ENCODE measurements around the gene SPATA12.

The SPATA12 gene

DNA sequence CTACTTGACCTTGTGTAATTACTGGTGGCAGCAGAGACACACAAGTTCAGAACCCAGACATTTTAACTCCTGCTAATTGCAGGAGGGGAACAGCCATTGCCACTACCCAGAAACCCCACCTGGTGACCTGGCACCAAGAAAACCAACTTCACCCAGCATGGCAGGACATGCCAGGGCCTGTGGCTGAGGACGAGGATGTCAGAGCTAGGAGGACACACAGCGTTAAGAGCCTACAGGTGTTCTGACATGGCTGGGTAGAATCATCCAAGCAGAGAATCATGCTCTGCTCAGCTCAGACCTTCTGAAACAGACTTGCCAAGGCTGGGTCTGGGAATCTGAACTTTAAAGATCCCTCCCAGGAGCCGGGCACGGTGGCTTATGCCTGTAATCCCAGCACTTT is 11.7 kb upstream of the SPATA12 start:
- in situ Hi-C loops (cut with HindIII; ENCODE audit: low sequenced_read_pairs) = no loop called here

GRCh38 chr3:57052662-57053061 is 7.8 kb upstream of the SPATA12 start:
- in situ Hi-C loops (cut with HindIII; ENCODE audit: low sequenced_read_pairs) = no loop called here

GRCh38 chr3:57053122-57053521 is 7.3 kb upstream of the SPATA12 start:
- in situ Hi-C loops (cut with HindIII; ENCODE audit: low sequenced_read_pairs) = no loop called here

DNA sequence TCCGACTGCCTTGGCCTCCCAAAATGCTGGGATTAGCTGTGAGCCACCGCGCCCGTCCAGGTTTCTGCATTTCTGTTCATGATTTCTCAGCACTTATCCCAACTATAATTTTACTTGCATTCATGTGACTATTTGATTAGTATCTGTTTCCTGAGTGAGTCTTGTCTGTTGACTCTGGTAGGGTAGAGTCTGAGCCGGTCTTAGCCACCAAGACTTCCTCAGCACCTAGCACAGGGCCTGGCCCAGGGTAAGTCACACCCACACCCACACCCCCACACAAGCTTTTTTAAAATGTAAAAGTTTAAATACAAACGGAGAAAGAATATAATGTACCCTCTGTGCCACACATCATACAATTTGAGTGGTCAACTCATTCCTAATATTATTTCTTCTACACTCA is 3.1 kb upstream of the SPATA12 start:
- in situ Hi-C loops (cut with HindIII; ENCODE audit: low sequenced_read_pairs) = loop anchor here (5.0 kb wide), 1 partner anchor 60 kb away; no protein-coding TSS in a partner anchor

- in situ Hi-C loops (cut with HindIII; ENCODE audit: low sequenced_read_pairs) = loop anchor here (5.0 kb wide), 1 partner anchor 62 kb away; no protein-coding TSS in a partner anchor
These were observed 1.1 kb upstream of the SPATA12 start for GRCh38 chr3:57059411-57059810.

DNA sequence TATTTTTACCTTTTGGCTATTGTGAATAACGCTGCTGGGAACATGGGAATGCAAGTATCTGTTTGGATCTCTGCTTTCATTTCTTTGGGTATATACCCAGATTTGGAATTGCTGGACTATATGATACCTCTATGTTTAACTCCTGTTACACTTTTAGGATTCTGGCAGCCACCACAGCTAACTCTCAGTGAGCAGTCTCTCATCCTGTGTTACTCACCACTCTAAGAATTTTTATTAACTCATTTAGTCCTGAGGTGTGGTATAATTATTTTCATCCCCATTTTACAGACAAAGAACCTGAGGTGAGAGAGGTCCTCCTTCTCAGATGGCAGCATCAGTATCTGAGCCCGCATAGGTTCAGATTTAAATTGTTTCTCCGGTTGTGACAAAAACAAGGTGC is 1.1 kb downstream of the SPATA12 start:
- in situ Hi-C loops (cut with HindIII; ENCODE audit: low sequenced_read_pairs) = no loop called here

DNA sequence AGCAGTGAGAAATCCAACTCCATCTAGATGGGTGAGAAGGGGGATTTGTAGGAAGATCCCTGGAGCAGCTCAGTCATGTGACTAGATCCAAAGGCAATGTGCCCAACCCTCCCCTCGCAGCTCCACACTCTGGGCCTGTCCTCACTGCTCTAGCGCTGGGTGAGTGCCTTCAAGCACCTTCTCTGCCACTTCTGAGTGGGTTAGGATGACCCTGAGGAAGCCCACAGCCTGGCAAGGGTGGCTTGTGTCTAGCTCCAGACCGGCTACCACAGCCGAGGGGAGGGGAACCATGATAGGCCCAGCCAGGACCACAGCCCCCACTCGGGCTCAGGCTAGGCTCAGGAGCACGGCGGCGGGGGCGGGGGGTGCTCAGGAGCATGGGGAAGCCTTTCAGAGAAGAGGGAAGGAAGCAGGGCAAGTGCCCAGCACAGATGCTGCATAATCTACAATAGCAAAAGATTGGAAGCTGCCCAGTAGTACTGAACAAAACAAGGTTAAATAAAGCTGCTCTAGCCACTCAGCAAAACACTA is 1.7 kb downstream of the SPATA12 start:
- in situ Hi-C loops (cut with HindIII; ENCODE audit: low sequenced_read_pairs) = no loop called here

DNA sequence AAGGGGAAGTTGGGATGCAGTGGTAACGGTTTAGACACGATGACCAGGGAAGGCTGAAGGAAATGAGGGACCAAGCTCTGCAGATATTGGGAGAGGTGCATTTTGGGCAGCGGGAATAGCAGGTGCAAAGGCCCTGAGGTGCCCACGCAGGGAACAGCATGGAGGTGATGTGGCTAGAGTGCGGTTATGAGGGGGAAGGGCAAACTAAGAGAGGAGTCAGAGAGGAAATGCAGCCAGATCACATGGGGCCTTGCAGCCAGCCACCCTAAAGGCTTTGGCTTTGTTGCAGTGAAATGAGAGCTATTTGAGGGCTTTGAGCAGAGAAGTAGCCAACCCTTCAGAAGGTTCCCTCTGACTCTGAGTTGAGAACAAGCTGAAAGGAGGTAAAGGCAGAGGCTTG is 2.6 kb downstream of the SPATA12 start:
- in situ Hi-C loops (cut with HindIII; ENCODE audit: low sequenced_read_pairs) = no loop called here

- in situ Hi-C loops (cut with HindIII; ENCODE audit: low sequenced_read_pairs) = no loop called here
These were observed 3.5 kb downstream of the SPATA12 start for GRCh38 chr3:57064001-57064400.

DNA sequence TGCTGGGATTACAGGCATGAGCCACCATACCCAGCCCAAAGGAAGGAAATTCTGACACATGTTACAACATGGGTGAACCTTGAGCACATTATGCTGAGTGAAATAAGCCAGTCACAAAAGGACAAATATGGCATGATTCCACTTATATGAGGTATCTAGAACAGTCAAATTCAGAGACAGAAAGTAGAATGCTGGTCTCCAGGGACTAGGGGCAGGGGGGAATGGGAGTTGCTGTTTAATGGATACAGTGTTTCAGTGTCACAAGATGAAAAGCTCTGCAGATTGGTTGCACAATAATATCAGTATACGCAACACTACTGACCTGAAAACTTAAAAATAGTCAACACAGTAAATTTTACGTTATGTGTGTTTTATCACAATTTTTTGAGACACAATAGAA is 4.1 kb downstream of the SPATA12 start:
- in situ Hi-C loops (cut with HindIII; ENCODE audit: low sequenced_read_pairs) = no loop called here

GRCh38 chr3:57065588-57065987 is 5.1 kb downstream of the SPATA12 start:
- in situ Hi-C loops (cut with HindIII; ENCODE audit: low sequenced_read_pairs) = no loop called here

DNA sequence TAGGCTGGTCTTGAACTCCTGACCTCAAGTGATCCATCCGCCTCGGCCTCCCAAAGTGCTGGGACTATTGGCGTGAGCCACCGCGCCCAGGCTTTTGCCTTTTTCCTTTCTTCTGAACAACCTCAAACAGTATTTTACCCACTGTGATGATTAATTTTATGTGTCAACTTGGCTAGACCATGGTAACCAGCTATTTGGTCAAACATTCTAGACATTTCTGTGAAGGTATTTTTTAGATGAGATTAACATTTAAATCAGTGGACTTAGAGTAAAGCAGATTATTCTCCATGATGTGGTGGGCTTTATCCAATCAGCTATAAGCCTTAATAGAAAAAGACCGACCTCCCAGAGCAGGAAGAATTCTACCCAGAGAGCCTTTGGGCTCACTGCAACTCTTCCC is 6.0 kb downstream of the SPATA12 start:
- in situ Hi-C loops (cut with HindIII; ENCODE audit: low sequenced_read_pairs) = no loop called here

GRCh38 chr3:57068437-57069089 is 8.1 kb downstream of the SPATA12 start:
- in situ Hi-C loops (cut with HindIII; ENCODE audit: low sequenced_read_pairs) = no loop called here

DNA sequence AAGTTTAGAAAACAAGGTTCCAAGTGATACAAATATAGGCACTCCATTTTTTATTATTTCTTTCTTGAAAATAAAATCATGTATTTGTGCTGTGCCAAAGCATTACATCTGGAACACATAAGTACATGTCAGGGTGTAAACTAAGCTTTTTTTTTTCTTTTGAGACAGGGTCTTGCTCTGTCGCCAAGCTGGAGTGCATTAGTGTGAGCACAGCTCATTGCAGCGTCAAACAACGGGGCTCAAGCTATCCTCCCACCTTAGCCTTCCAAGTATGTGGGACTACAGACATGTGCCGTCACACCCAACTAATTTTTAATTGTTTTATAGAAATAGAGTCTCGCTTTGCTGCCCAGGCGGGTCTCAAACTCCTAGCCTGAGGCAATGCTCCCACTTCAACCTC is 9.0 kb downstream of the SPATA12 start:
- in situ Hi-C loops (cut with HindIII; ENCODE audit: low sequenced_read_pairs) = no loop called here

DNA sequence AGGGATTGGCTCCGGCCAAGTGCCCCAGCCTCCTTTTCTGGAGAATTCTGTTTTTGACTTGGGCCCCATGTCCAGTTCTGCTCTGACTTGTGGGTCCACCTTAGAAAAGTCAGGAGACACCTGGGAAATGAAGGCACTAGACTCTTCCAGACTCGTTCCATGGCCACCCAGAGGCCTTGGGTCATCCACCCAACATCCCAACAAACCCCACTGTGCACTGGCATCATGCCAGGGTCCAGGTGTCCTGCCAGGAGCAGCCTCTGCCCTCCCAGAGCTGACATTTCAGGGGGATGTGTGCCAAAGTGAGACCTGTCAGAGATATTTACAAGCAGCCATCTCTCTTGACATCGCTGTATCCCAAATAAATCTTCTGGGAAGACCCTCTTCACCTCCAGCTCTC is 13.2 kb downstream of the SPATA12 start:
- in situ Hi-C loops (cut with HindIII; ENCODE audit: low sequenced_read_pairs) = loop anchor here (10.0 kb wide), 1 partner anchor 59 kb away; no protein-coding TSS in a partner anchor

DNA sequence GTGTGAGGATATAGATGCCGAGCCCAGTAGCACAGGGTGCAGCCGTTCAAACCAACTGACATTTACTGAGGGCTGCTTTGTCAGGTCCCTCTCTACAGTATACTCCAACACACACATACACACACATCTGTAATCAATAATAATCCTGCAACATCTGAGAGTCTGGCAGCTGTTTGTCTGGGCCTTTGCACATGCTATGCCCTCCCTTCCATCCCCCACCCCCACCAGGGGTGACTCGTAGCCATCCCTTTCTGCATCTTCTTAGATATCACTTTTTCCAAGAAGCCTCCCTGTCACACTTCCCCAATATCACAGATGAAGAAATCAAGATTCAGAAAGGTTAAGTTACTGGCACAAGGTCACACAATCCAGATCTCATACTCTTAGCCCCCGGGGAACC is 13.7 kb downstream of the SPATA12 start:
- in situ Hi-C loops (cut with HindIII; ENCODE audit: low sequenced_read_pairs) = loop anchor here (10.0 kb wide), 1 partner anchor 59 kb away; no protein-coding TSS in a partner anchor

GRCh38 chr3:57076422-57076951 is 16.0 kb downstream of the SPATA12 start:
- in situ Hi-C loops (cut with HindIII; ENCODE audit: low sequenced_read_pairs) = loop anchor here (10.0 kb wide), 1 partner anchor 62 kb away; no protein-coding TSS in a partner anchor

GRCh38 chr3:57077630-57078343 is 17.3 kb downstream of the SPATA12 start:
- in situ Hi-C loops (cut with HindIII; ENCODE audit: low sequenced_read_pairs) = loop anchor here (10.0 kb wide), 1 partner anchor 63 kb away; no protein-coding TSS in a partner anchor

GRCh38 chr3:57078344-57078634 is 17.8 kb downstream of the SPATA12 start:
- in situ Hi-C loops (cut with HindIII; ENCODE audit: low sequenced_read_pairs) = loop anchor here (10.0 kb wide), 1 partner anchor 63 kb away; no protein-coding TSS in a partner anchor

DNA sequence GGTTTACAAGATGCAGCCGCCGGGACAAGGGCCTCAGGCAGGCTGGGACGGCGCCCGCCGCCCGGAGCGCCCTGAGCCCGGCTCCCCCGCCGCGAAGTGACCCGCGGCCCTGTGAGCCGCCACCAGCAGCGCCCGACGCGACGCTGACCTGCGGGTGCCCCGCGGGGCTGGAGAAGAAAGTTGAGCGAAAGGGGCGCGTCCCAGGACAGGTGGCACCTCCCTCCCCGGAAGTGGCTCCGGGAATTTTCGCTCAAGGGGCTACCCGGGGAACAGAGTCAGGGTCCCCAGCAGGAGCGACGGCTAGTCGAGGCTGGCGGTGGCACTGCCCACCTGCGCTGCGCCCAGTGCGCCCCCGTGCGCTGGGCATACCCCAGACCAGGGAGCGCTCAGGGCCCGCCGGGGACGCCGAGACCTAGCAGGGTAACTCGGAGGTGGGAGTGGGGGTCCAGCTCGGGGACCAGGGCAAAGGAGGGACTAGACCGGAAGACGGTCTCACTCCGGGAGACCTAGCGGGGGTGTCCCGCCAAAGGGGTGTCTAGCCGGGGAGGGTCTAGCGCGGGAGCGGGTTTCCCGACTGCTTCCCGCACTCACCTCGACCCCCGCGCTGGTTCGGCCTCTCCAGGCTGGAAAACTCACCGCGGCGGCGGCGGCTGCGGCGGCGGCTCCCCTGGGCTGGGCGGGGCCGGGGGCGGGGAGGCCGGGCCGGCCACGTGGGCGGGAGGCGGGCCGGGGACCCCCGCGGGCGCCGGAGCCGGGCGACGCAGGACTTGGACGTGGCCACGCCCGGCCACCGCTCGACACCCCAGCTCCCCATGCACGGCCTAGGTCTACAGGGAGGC is 18.4 kb downstream of the SPATA12 start:
- in situ Hi-C loops (cut with HindIII; ENCODE audit: low sequenced_read_pairs) = loop anchor here (10.0 kb wide), 1 partner anchor 64 kb away; no protein-coding TSS in a partner anchor

GRCh38 chr3:57079474-57079831 is 19.0 kb downstream of the SPATA12 start:
- in situ Hi-C loops (cut with HindIII; ENCODE audit: low sequenced_read_pairs) = loop anchor here (10.0 kb wide), 1 partner anchor 65 kb away; no protein-coding TSS in a partner anchor

Data from endothelial cell of hepatic sinusoid (primary cell).